ENCODE results near the gene SERTAD2. TPM values are rescaled to one million over a fixed set of nuclear protein-coding genes. Genes with fewer than 3 reads are reported as not detected.

The SERTAD2 gene
- 10 to 100 TPM; 14.3 to 14.7 TPM for total RNA-seq
- long read RNA-seq, partial matches to known transcripts, result 0 of 1 reads
- long read RNA-seq, other reads (novel, unspliced or antisense), result 1 of 1 reads

GRCh38 chr2:64653109-64654062 lies at the start of gene SERTAD2:
Gene SERTAD2, minus strand, starts transcription at chr2:64653913. Its CDS starts 17,042 bp downstream, at chr2:64636871.
- DNase-seq (peak; percentile 93), ATAC-seq (peak; percentile 92)
- intact Hi-C loops (cut with DNase I), result loop anchor here (5.0 to 10.0 kb wide), 2 partner anchors 91 to 99 kb away; no protein-coding TSS in a partner anchor

- ATAC-seq (no peak), DNase-seq (no peak)
- intact Hi-C loops (cut with DNase I), result no loop called here
Observed at GRCh38 chr2:64700133-64700809, 46.6 kb upstream of the SERTAD2 start.

- no peak for ATAC-seq
- DNase-seq, result no peak
- intact Hi-C loops (cut with DNase I), result no loop called here
Observed at GRCh38 chr2:64699712-64700111, 46.0 kb upstream of the SERTAD2 start.

- intact Hi-C loops (cut with DNase I), result no loop called here
- no peak for DNase-seq
- peak in 1 of 2 donors; percentile 31 for ATAC-seq
Observed at GRCh38 chr2:64698668-64699444, 45.1 kb upstream of the SERTAD2 start.

GRCh38 chr2:64698177-64698643 lies 44.5 kb upstream of the SERTAD2 start:
- DNase-seq (no peak), ATAC-seq (no peak)
- intact Hi-C loops (cut with DNase I), result no loop called here

GRCh38 chr2:64697297-64698176 lies 43.8 kb upstream of the SERTAD2 start:
- ATAC-seq (no peak), DNase-seq (no peak)
- intact Hi-C loops (cut with DNase I), result no loop called here

- intact Hi-C loops (cut with DNase I), result no loop called here
- DNase-seq, result no peak
- ATAC-seq, result no peak
Observed at GRCh38 chr2:64696636-64697035, 42.9 kb upstream of the SERTAD2 start.

GRCh38 chr2:64695721-64696261 lies 42.1 kb upstream of the SERTAD2 start:
- DNase-seq (no peak), ATAC-seq (no peak)
- intact Hi-C loops (cut with DNase I), result no loop called here

GRCh38 chr2:64692401-64692800 lies 38.7 kb upstream of the SERTAD2 start:
- intact Hi-C loops (cut with DNase I), result no loop called here

GRCh38 chr2:64688909-64689308 lies 35.2 kb upstream of the SERTAD2 start:
- intact Hi-C loops (cut with DNase I), result no loop called here
- DNase-seq, result no peak
- no peak for ATAC-seq

More at GRCh38 chr2:64692401-64692800, 38.7 kb upstream of the SERTAD2 start:
- no peak for ATAC-seq
- no peak for DNase-seq

GRCh38 chr2:64686283-64686956 lies 32.7 kb upstream of the SERTAD2 start:
- intact Hi-C loops (cut with DNase I), result no loop called here
- no peak for ATAC-seq

GRCh38 chr2:64685430-64685829 lies 31.7 kb upstream of the SERTAD2 start:
- intact Hi-C loops (cut with DNase I), result no loop called here
- ATAC-seq (no peak), DNase-seq (no peak)

More at GRCh38 chr2:64686283-64686956, 32.7 kb upstream of the SERTAD2 start:
- DNase-seq, result no peak

GRCh38 chr2:64683771-64684510 lies 30.2 kb upstream of the SERTAD2 start:
- intact Hi-C loops (cut with DNase I), result no loop called here
- no peak for DNase-seq
- no peak for ATAC-seq

GRCh38 chr2:64681479-64681967 lies 27.8 kb upstream of the SERTAD2 start:
- intact Hi-C loops (cut with DNase I), result no loop called here
- DNase-seq (no peak), ATAC-seq (no peak)

GRCh38 chr2:64679673-64680425 lies 26.1 kb upstream of the SERTAD2 start:
- DNase-seq (no peak), ATAC-seq (no peak)
- intact Hi-C loops (cut with DNase I), result no loop called here
